COLO829 (cell line): Measurements from ENCODE around the gene RESP18.
"Not testable (repeated sequence)": the region's sequence is repeated elsewhere in the genome, so short reads cannot be mapped to it uniquely, and the experiment has no call there.

ENCODE experiments used
- DNase-seq: peaks from one replicate; pipeline ENCODE4 v3.0.0; 2012; ENCODE audit warnings: low spot score

The RESP18 gene

GRCh38 chr2:219325136-219325535 is 7.4 kb downstream of the RESP18 start:
- no peak for DNase-seq

- no peak for DNase-seq
Measured at GRCh38 chr2:219323434-219323833, 9.1 kb downstream of the RESP18 start.

- no peak for DNase-seq
Measured at GRCh38 chr2:219314804-219315468, 17.6 kb downstream of the RESP18 start.

GRCh38 chr2:219312683-219313263 is 19.8 kb downstream of the RESP18 start:
- not testable (repeated sequence) for DNase-seq

GRCh38 chr2:219309278-219309677 is 23.3 kb downstream of the RESP18 start, which contains the start of gene PTPRN:
Gene PTPRN (minus strand): TSS chr2:219309401. CDS start chr2:219309332, 69 bp downstream.
- DNase-seq = no peak

- DNase-seq = peak; percentile 61
Measured at GRCh38 chr2:219308142-219309101, 24.1 kb downstream of the RESP18 start.

GRCh38 chr2:219306047-219306446 is 26.5 kb downstream of the RESP18 start:
- no peak for DNase-seq

- DNase-seq = no peak
Measured at GRCh38 chr2:219304223-219304622, 28.3 kb downstream of the RESP18 start.

GRCh38 chr2:219302412-219302968 is 30.1 kb downstream of the RESP18 start:
- no peak for DNase-seq

- DNase-seq = no peak
Measured at GRCh38 chr2:219300022-219300421, 32.5 kb downstream of the RESP18 start.

GRCh38 chr2:219299372-219299760 is 33.2 kb downstream of the RESP18 start:
- DNase-seq = no peak

GRCh38 chr2:219298759-219299371 is 33.7 kb downstream of the RESP18 start:
- peak; percentile 93 for DNase-seq

- DNase-seq = no peak
Measured at GRCh38 chr2:219297766-219298456, 34.6 kb downstream of the RESP18 start.

- DNase-seq = no peak
Measured at GRCh38 chr2:219296631-219297391, 35.7 kb downstream of the RESP18 start.

GRCh38 chr2:219296142-219296541 is 36.4 kb downstream of the RESP18 start:
- no peak for DNase-seq

- DNase-seq = peak; percentile 82
Measured at GRCh38 chr2:219294356-219295351, 37.9 kb downstream of the RESP18 start.

GRCh38 chr2:219293736-219294231 is 38.8 kb downstream of the RESP18 start:
- no peak for DNase-seq

- no peak for DNase-seq
Measured at GRCh38 chr2:219292616-219293015, 39.9 kb downstream of the RESP18 start.

GRCh38 chr2:219291910-219292490 is 40.5 kb downstream of the RESP18 start:
- DNase-seq = no peak
